Osteoblast (primary cell): ENCODE data around the gene GRK3. TPM values are rescaled to one million over a fixed set of nuclear protein-coding genes. Genes with fewer than 3 reads are reported as not detected.

Experiments used
- DNase-seq: peaks from one replicate; pipeline ENCODE4 v3.0.0; 2011; ENCODE audit warnings: low spot score, mixed read lengths; ENCODE audit not compliant: insufficient read length; ENCODE audit errors: missing footprints
- H2AFZ ChIP-seq: 2 replicates; pipeline ENCODE4 v1.6.0; 2011; ENCODE audit warnings: mild to moderate bottlenecking, low read length
- H3K27ac ChIP-seq: 2 replicates; pipeline ENCODE4 v1.5.1; 2011; ENCODE audit warnings: mild to moderate bottlenecking, low read depth, low read length, moderate library complexity
- H3K27me3 ChIP-seq: 2 replicates; pipeline ENCODE4 v1.6.0; 2012; ENCODE audit warnings: mild to moderate bottlenecking, control low read depth, inconsistent platforms, low read length, moderate library complexity; ENCODE audit not compliant: insufficient read depth
- H3K36me3 ChIP-seq: 2 replicates; pipeline ENCODE4 v1.5.1; 2011; ENCODE audit warnings: mild to moderate bottlenecking, low read length, control low read depth, moderate library complexity; ENCODE audit not compliant: insufficient read depth
- H3K4me1 ChIP-seq: 2 replicates; pipeline ENCODE4 v1.5.1; 2011; ENCODE audit warnings: mild to moderate bottlenecking, low read length, control low read depth, moderate library complexity; ENCODE audit not compliant: insufficient read depth
- H3K4me2 ChIP-seq: 2 replicates; pipeline ENCODE4 v1.6.0; 2011; ENCODE audit warnings: mild to moderate bottlenecking, low read length; ENCODE audit not compliant: insufficient read depth
- H3K4me3 ChIP-seq: fragments of 200-600 bp; sonication (generic); 3 replicates; pipeline ENCODE4 v1.5.1; 2012; ENCODE audit warnings: mild to moderate bottlenecking, low read length, inconsistent platforms; ENCODE audit not compliant: insufficient read depth
- H3K79me2 ChIP-seq: 2 replicates; pipeline ENCODE4 v1.6.0; 2012; ENCODE audit warnings: mild to moderate bottlenecking, low read length, control low read depth, inconsistent platforms; ENCODE audit not compliant: insufficient read depth
- H3K9me3 ChIP-seq: 2 replicates; pipeline ENCODE4 v1.5.1; 2011; ENCODE audit warnings: low read depth, low read length, control low read depth
- H4K20me1 ChIP-seq: 2 replicates; pipeline ENCODE4 v1.6.0; 2012; ENCODE audit warnings: mild to moderate bottlenecking, low read length, control low read depth; ENCODE audit not compliant: insufficient read depth
- CTCF ChIP-seq: IDR thresholded peaks from 2 replicates; pipeline ENCODE4 v1.5.1; 2011; ENCODE audit warnings: mild to moderate bottlenecking, low read depth, low read length, moderate library complexity; ENCODE audit errors: extremely low read depth
- total RNA-seq: library from RNA; depleted of rRNA; stranded (reverse); fragments of >200 nt; gene quantifications from 2 replicates; pipeline ENCODE4 v1.2.3, GENCODE V29; 2012

Gene GRK3
- total RNA-seq, 1 donor, result 1.8 TPM

- Histone ChIP-seq H3K27me3 (peaks cover 12% of the 10 kb centered on the region), H2AFZ (peak overlapping the region; percentile 63), H3K27ac (no peak overlapping the region), H3K79me2 (no peaks in the 10 kb centered on the region), H3K9me3 (no peaks in the 10 kb centered on the region), H3K36me3 (no peaks in the 10 kb centered on the region), H4K20me1 (peaks cover 6% of the 10 kb centered on the region), H3K4me3 (peak overlapping the region; percentile 76), H3K4me2 (peak overlapping the region; percentile 87), H3K4me1 (peaks cover 10% of the 10 kb centered on the region)
- no peak for TF ChIP-seq CTCF
- no peak for DNase-seq
Observed at GRCh38 chr22:25563761-25564319, 635 bp upstream of the GRK3 start.

GRCh38 chr22:25564979-25565677 lies 653 bp downstream of the GRK3 start:
- TF ChIP-seq CTCF, result no peak
- Histone ChIP-seq H3K36me3 (no peaks in the 10 kb centered on the region), H3K27ac (no peak overlapping the region), H4K20me1 (peaks cover 6% of the 10 kb centered on the region), H2AFZ (peak overlapping the region; percentile 78), H3K79me2 (no peaks in the 10 kb centered on the region), H3K4me3 (peak overlapping the region; percentile 76), H3K4me2 (peak overlapping the region; percentile 86), H3K27me3 (peaks cover 12% of the 10 kb centered on the region), H3K4me1 (peaks cover 10% of the 10 kb centered on the region), H3K9me3 (no peaks in the 10 kb centered on the region)
- DNase-seq, result peak; percentile 73

GRCh38 chr22:25566186-25566897 lies 1.9 kb downstream of the GRK3 start:
- Histone ChIP-seq H3K27me3 (peaks cover 12% of the 10 kb centered on the region), H4K20me1 (peaks cover 6% of the 10 kb centered on the region), H3K79me2 (no peaks in the 10 kb centered on the region), H3K4me2 (no peak overlapping the region), H3K27ac (no peak overlapping the region), H3K36me3 (no peaks in the 10 kb centered on the region), H2AFZ (no peak overlapping the region), H3K9me3 (no peaks in the 10 kb centered on the region), H3K4me3 (no peak overlapping the region), H3K4me1 (peaks cover 10% of the 10 kb centered on the region)
- TF ChIP-seq CTCF, result no peak
- DNase-seq, result no peak

- TF ChIP-seq CTCF, result no peak
- Histone ChIP-seq H3K4me3 (no peak overlapping the region), H3K27ac (no peak overlapping the region), H3K27me3 (peaks cover 12% of the 10 kb centered on the region), H3K4me2 (no peak overlapping the region), H3K9me3 (no peaks in the 10 kb centered on the region), H3K79me2 (no peaks in the 10 kb centered on the region), H3K36me3 (no peaks in the 10 kb centered on the region), H3K4me1 (peaks cover 10% of the 10 kb centered on the region), H2AFZ (no peak overlapping the region), H4K20me1 (peaks cover 6% of the 10 kb centered on the region)
- DNase-seq, result no peak
Observed at GRCh38 chr22:25566898-25567235, 2.4 kb downstream of the GRK3 start.
